Measurements from ENCODE around the gene RD3L.

- TF ChIP-seq CTCF (IDR thresholded peaks at IDR 0.05; ENCODE audit: low read depth, low read length): no peak
- TF ChIP-seq POLR2A (IDR thresholded peaks at IDR 0.05; ENCODE audit: extremely low read depth, insufficient read length): no peak
- TF ChIP-seq, protein P1, sequence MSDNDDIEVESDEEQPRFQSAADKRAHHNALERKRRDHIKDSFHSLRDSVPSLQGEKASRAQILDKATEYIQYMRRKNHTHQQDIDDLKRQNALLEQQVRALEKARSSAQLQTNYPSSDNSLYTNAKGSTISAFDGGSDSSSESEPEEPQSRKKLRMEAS (IDR thresholded peaks at IDR 0.05; ENCODE audit: low read depth, low read length): no peak
- no peak for TF ChIP-seq MYC (IDR thresholded peaks at IDR 0.05; ENCODE audit: low read depth, low read length)
Measured at GRCh38 chr14:103948442-103948841, 6.1 kb upstream of the RD3L start.
